HG03066 (cell line): ENCODE results near the gene RFWD3.
"Not testable (repeated sequence)": the region's sequence is repeated elsewhere in the genome, so short reads cannot be mapped to it uniquely, and the experiment has no call there.

Experiments used
- ATAC-seq: cut with Tn5 transposase; IDR thresholded peaks from one replicate; pipeline ENCODE4 v1.9.1; 2021; ENCODE audit warnings: low read depth; ENCODE audit not compliant: unreplicated experiment

Gene RFWD3

GRCh38 chr16:74666425-74667254 lies at the start of gene RFWD3:
Gene RFWD3 (minus strand): TSS chr16:74666877. CDS start chr16:74661449, 5,428 bp downstream.
- ATAC-seq = peak; percentile 100

- ATAC-seq = no peak
Observed at GRCh38 chr16:74716355-74716754, 49.7 kb upstream of the RFWD3 start.

GRCh38 chr16:74713876-74714275 lies 47.2 kb upstream of the RFWD3 start:
- no peak for ATAC-seq

- ATAC-seq = no peak
Observed at GRCh38 chr16:74713325-74713724, 46.6 kb upstream of the RFWD3 start.

- no peak for ATAC-seq
Observed at GRCh38 chr16:74711938-74712337, 45.3 kb upstream of the RFWD3 start.

- no peak for ATAC-seq
Observed at GRCh38 chr16:74710401-74710800, 43.7 kb upstream of the RFWD3 start.

GRCh38 chr16:74709441-74709877 lies 42.8 kb upstream of the RFWD3 start:
- ATAC-seq = peak; percentile 72

- ATAC-seq = peak; percentile 38
Observed at GRCh38 chr16:74700438-74701225, 34.0 kb upstream of the RFWD3 start, which contains the start of gene MLKL. Gene MLKL (minus strand): TSS chr16:74700862. CDS start chr16:74695757, 5,105 bp downstream.

GRCh38 chr16:74700116-74700437 lies 33.4 kb upstream of the RFWD3 start:
- ATAC-seq = peak; percentile 16

GRCh38 chr16:74699666-74700065 lies 33.0 kb upstream of the RFWD3 start:
- ATAC-seq = no peak

GRCh38 chr16:74698222-74698621 lies 31.5 kb upstream of the RFWD3 start:
- ATAC-seq = no peak

- ATAC-seq = peak; percentile 81
Observed at GRCh38 chr16:74695450-74696422, 29.1 kb upstream of the RFWD3 start.

- ATAC-seq = no peak
Observed at GRCh38 chr16:74691093-74691855, 24.6 kb upstream of the RFWD3 start.

GRCh38 chr16:74682556-74682955 lies 15.9 kb upstream of the RFWD3 start:
- no peak for ATAC-seq

GRCh38 chr16:74680681-74681080 lies 14.0 kb upstream of the RFWD3 start:
- ATAC-seq = no peak

GRCh38 chr16:74679983-74680382 lies 13.3 kb upstream of the RFWD3 start:
- ATAC-seq = no peak

- no peak for ATAC-seq
Observed at GRCh38 chr16:74677868-74678267, 11.2 kb upstream of the RFWD3 start.

- ATAC-seq = no peak
Observed at GRCh38 chr16:74673876-74674275, 7.2 kb upstream of the RFWD3 start.

GRCh38 chr16:74668877-74669276 lies 2.2 kb upstream of the RFWD3 start:
- ATAC-seq = not testable (repeated sequence)

- no peak for ATAC-seq
Observed at GRCh38 chr16:74667255-74667700, 601 bp upstream of the RFWD3 start.
